Osteoblast (primary cell): ENCODE results near the gene PRR16. TPM values are rescaled to one million over a fixed set of nuclear protein-coding genes. Genes with fewer than 3 reads are reported as not detected.
A peak's percentile ranks its signal among the peaks of the same experiment; 100 is the strongest.

Experiments used
- DNase-seq: peaks from one replicate; pipeline ENCODE4 v3.0.0; 2011; ENCODE audit warnings: low spot score, mixed read lengths; ENCODE audit not compliant: insufficient read length; ENCODE audit errors: missing footprints
- H2AFZ ChIP-seq: 2 replicates; pipeline ENCODE4 v1.6.0; 2011; ENCODE audit warnings: mild to moderate bottlenecking, low read length
- H3K27ac ChIP-seq: 2 replicates; pipeline ENCODE4 v1.5.1; 2011; ENCODE audit warnings: mild to moderate bottlenecking, low read depth, low read length, moderate library complexity
- H3K27me3 ChIP-seq: 2 replicates; pipeline ENCODE4 v1.6.0; 2012; ENCODE audit warnings: mild to moderate bottlenecking, control low read depth, inconsistent platforms, low read length, moderate library complexity; ENCODE audit not compliant: insufficient read depth
- H3K36me3 ChIP-seq: 2 replicates; pipeline ENCODE4 v1.5.1; 2011; ENCODE audit warnings: mild to moderate bottlenecking, low read length, control low read depth, moderate library complexity; ENCODE audit not compliant: insufficient read depth
- H3K4me1 ChIP-seq: 2 replicates; pipeline ENCODE4 v1.5.1; 2011; ENCODE audit warnings: mild to moderate bottlenecking, low read length, control low read depth, moderate library complexity; ENCODE audit not compliant: insufficient read depth
- H3K4me2 ChIP-seq: 2 replicates; pipeline ENCODE4 v1.6.0; 2011; ENCODE audit warnings: mild to moderate bottlenecking, low read length; ENCODE audit not compliant: insufficient read depth
- H3K4me3 ChIP-seq: fragments of 200-600 bp; sonication (generic); 3 replicates; pipeline ENCODE4 v1.5.1; 2012; ENCODE audit warnings: mild to moderate bottlenecking, low read length, inconsistent platforms; ENCODE audit not compliant: insufficient read depth
- H3K79me2 ChIP-seq: 2 replicates; pipeline ENCODE4 v1.6.0; 2012; ENCODE audit warnings: mild to moderate bottlenecking, low read length, control low read depth, inconsistent platforms; ENCODE audit not compliant: insufficient read depth
- H3K9me3 ChIP-seq: 2 replicates; pipeline ENCODE4 v1.5.1; 2011; ENCODE audit warnings: low read depth, low read length, control low read depth
- H4K20me1 ChIP-seq: 2 replicates; pipeline ENCODE4 v1.6.0; 2012; ENCODE audit warnings: mild to moderate bottlenecking, low read length, control low read depth; ENCODE audit not compliant: insufficient read depth
- CTCF ChIP-seq: IDR thresholded peaks from 2 replicates; pipeline ENCODE4 v1.5.1; 2011; ENCODE audit warnings: mild to moderate bottlenecking, low read depth, low read length, moderate library complexity; ENCODE audit errors: extremely low read depth
- total RNA-seq: library from RNA; depleted of rRNA; stranded (reverse); fragments of >200 nt; gene quantifications from 2 replicates; pipeline ENCODE4 v1.2.3, GENCODE V29; 2012

Gene PRR16
- total RNA-seq, 1 donor, result 30.4 TPM

- no peak for TF ChIP-seq CTCF
- no peak overlapping the region for H3K4me3 ChIP-seq
- H2AFZ ChIP-seq, result no peak overlapping the region
- peaks cover 2% of the 10 kb centered on the region for H3K79me2 ChIP-seq
- H3K27me3 ChIP-seq, result no peaks in the 10 kb centered on the region
- DNase-seq, result no peak
- no peaks in the 10 kb centered on the region for H4K20me1 ChIP-seq
- no peak overlapping the region for H3K4me2 ChIP-seq
- peaks cover 5% of the 10 kb centered on the region for H3K36me3 ChIP-seq
- no peaks in the 10 kb centered on the region for H3K9me3 ChIP-seq
- peaks cover 6% of the 10 kb centered on the region for H3K4me1 ChIP-seq
- no peak overlapping the region for H3K27ac ChIP-seq
Measured at GRCh38 chr5:120640778-120641177, 176.7 kb downstream of the PRR16 start.

DNA sequence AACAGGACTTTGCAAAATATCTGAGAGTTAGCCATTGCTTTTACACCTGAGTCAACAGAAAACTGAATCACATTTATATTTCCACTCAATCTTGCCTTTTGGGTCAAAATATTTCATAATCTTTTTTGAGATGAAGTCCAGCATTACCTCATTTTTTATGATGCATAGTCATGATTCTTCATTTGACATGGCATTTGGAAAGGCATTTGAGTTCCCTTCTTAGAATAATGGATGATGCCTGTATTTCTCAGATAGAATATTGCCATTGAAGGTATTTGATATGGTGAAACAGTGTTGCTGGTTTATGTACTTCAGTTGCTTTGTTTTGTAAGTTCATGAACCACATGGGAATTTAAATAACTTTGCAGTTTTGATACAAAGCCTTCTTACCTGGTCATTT, 180.4 kb downstream of the PRR16 start:
- TF ChIP-seq CTCF, result no peak
- H4K20me1 ChIP-seq, result no peaks in the 10 kb centered on the region
- H3K36me3 ChIP-seq, result peaks cover 5% of the 10 kb centered on the region
- no peaks in the 10 kb centered on the region for H3K27me3 ChIP-seq
- H3K4me3 ChIP-seq, result no peak overlapping the region
- H3K79me2 ChIP-seq, result peaks cover 7% of the 10 kb centered on the region
- H2AFZ ChIP-seq, result no peak overlapping the region
- no peaks in the 10 kb centered on the region for H3K9me3 ChIP-seq
- no peak for DNase-seq
- H3K4me1 ChIP-seq, result peaks cover 13% of the 10 kb centered on the region
- H3K4me2 ChIP-seq, result no peak overlapping the region
- peak overlapping the region; percentile 31 for H3K27ac ChIP-seq

GRCh38 chr5:120655828-120656435, 191.8 kb downstream of the PRR16 start:
- Histone ChIP-seq H3K4me2 (no peak overlapping the region), H3K36me3 (no peaks in the 10 kb centered on the region), H3K27ac (no peak overlapping the region), H3K27me3 (no peaks in the 10 kb centered on the region), H3K79me2 (peaks cover 48% of the 10 kb centered on the region), H2AFZ (no peak overlapping the region), H4K20me1 (no peaks in the 10 kb centered on the region), H3K9me3 (no peaks in the 10 kb centered on the region), H3K4me1 (no peaks in the 10 kb centered on the region), H3K4me3 (no peak overlapping the region)
- peak; percentile 45 for TF ChIP-seq CTCF
- DNase-seq, result no peak

DNA sequence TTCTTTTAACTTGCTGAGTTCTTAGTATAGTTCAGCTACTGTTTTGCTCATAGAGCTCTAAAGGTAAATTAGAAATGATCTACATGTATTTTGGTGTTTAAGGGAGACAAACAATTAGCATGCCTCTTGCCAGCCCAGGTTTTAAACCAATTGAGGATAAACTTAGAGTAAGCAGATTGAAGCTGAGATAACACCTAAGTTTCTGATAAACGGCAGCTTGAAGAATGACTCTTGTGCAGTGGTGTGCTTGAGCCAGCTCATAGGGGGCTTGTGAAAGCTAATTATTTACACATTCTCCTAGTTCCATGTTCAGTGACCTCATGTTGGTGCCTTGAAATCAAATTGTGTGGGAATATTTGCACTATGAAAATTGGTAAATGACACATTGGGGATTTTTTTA, 193.0 kb downstream of the PRR16 start:
- Histone ChIP-seq H3K79me2 (peaks cover 55% of the 10 kb centered on the region), H3K36me3 (no peaks in the 10 kb centered on the region), H3K9me3 (no peaks in the 10 kb centered on the region), H2AFZ (peak overlapping the region; percentile 10), H3K27me3 (no peaks in the 10 kb centered on the region), H3K4me1 (no peaks in the 10 kb centered on the region), H3K27ac (no peak overlapping the region), H3K4me3 (no peak overlapping the region), H3K4me2 (no peak overlapping the region), H4K20me1 (no peaks in the 10 kb centered on the region)
- TF ChIP-seq CTCF, result no peak
- no peak for DNase-seq
